ENCODE measurements around the gene GALK1. TPM values are rescaled to one million over a fixed set of nuclear protein-coding genes. Genes with fewer than 3 reads are reported as not detected.

Gene GALK1
- total RNA-seq, 2 donors from 2014 or later, result 43.4 to 51.4 TPM

- Mint-ChIP-seq H3K4me3 (peak overlapping the region; percentile 76), H3K36me3 (ENCODE audit: low read depth) (no peaks in the 10 kb centered on the region), H3K4me1 (peaks cover 5% of the 10 kb centered on the region), H3K27me3 (no peaks in the 10 kb centered on the region), H3K9me3 (no peaks in the 10 kb centered on the region), H3K27ac (peak overlapping the region; percentile 37)
- peak; percentile 67 for ATAC-seq (replicated peaks)
Measured at GRCh38 chr17:75752802-75753513, 12.0 kb downstream of the GALK1 start.

- Mint-ChIP-seq H3K36me3 (ENCODE audit: low read depth) (no peaks in the 10 kb centered on the region), H3K9me3 (no peaks in the 10 kb centered on the region), H3K4me3 (no peak overlapping the region), H3K4me1 (peaks cover 10% of the 10 kb centered on the region), H3K27me3 (peaks cover 3% of the 10 kb centered on the region), H3K27ac (no peak overlapping the region)
- no peak for ATAC-seq (replicated peaks)
Measured at GRCh38 chr17:75752405-75752709, 12.6 kb downstream of the GALK1 start.

- Mint-ChIP-seq H3K9me3 (no peaks in the 10 kb centered on the region), H3K4me3 (no peak overlapping the region), H3K27me3 (peaks cover 3% of the 10 kb centered on the region), H3K4me1 (peaks cover 10% of the 10 kb centered on the region), H3K27ac (no peak overlapping the region), H3K36me3 (ENCODE audit: low read depth) (no peaks in the 10 kb centered on the region)
- no peak for ATAC-seq (replicated peaks)
Measured at GRCh38 chr17:75751676-75752404, 13.2 kb downstream of the GALK1 start.

GRCh38 chr17:75750661-75751423 is 14.2 kb downstream of the GALK1 start:
- H3K36me3 Mint-ChIP-seq (ENCODE audit: low read depth), result no peaks in the 10 kb centered on the region
- H3K27ac Mint-ChIP-seq, result no peak overlapping the region
- no peak overlapping the region for H3K4me3 Mint-ChIP-seq
- no peaks in the 10 kb centered on the region for H3K9me3 Mint-ChIP-seq
- no peak for ATAC-seq (replicated peaks)
- H3K27me3 Mint-ChIP-seq, result peaks cover 3% of the 10 kb centered on the region
- H3K4me1 Mint-ChIP-seq, result peaks cover 10% of the 10 kb centered on the region

- Mint-ChIP-seq H3K4me3 (no peak overlapping the region), H3K27ac (no peak overlapping the region), H3K27me3 (peaks cover 3% of the 10 kb centered on the region), H3K36me3 (ENCODE audit: low read depth) (no peaks in the 10 kb centered on the region), H3K4me1 (peaks cover 7% of the 10 kb centered on the region), H3K9me3 (no peaks in the 10 kb centered on the region)
- peak; percentile 69 for ATAC-seq (replicated peaks)
Measured at GRCh38 chr17:75749545-75750389, 15.2 kb downstream of the GALK1 start.

GRCh38 chr17:75748706-75749105 is 16.3 kb downstream of the GALK1 start:
- H3K27ac Mint-ChIP-seq, result no peak overlapping the region
- no peak for ATAC-seq (replicated peaks)
- H3K4me3 Mint-ChIP-seq, result no peak overlapping the region
- H3K9me3 Mint-ChIP-seq, result no peaks in the 10 kb centered on the region
- peaks cover 3% of the 10 kb centered on the region for H3K27me3 Mint-ChIP-seq
- peaks cover 4% of the 10 kb centered on the region for H3K4me1 Mint-ChIP-seq
- H3K36me3 Mint-ChIP-seq (ENCODE audit: low read depth), result no peaks in the 10 kb centered on the region

GRCh38 chr17:75743625-75744206 is 21.3 kb downstream of the GALK1 start:
- Mint-ChIP-seq H3K36me3 (ENCODE audit: low read depth) (no peaks in the 10 kb centered on the region), H3K4me1 (peaks cover 4% of the 10 kb centered on the region), H3K4me3 (no peak overlapping the region), H3K27me3 (peaks cover 3% of the 10 kb centered on the region), H3K9me3 (no peaks in the 10 kb centered on the region), H3K27ac (no peak overlapping the region)
- no peak for ATAC-seq (replicated peaks)

GRCh38 chr17:75742337-75742736 is 22.7 kb downstream of the GALK1 start:
- ATAC-seq (replicated peaks), result no peak
- no peak overlapping the region for H3K27ac Mint-ChIP-seq
- H3K27me3 Mint-ChIP-seq, result peaks cover 3% of the 10 kb centered on the region
- H3K4me3 Mint-ChIP-seq, result no peak overlapping the region
- no peaks in the 10 kb centered on the region for H3K36me3 Mint-ChIP-seq (ENCODE audit: low read depth)
- H3K4me1 Mint-ChIP-seq, result no peaks in the 10 kb centered on the region
- H3K9me3 Mint-ChIP-seq, result no peaks in the 10 kb centered on the region

GRCh38 chr17:75740631-75741077 is 24.3 kb downstream of the GALK1 start:
- H3K4me1 Mint-ChIP-seq, result no peaks in the 10 kb centered on the region
- no peak for ATAC-seq (replicated peaks)
- H3K27me3 Mint-ChIP-seq, result peaks cover 3% of the 10 kb centered on the region
- no peaks in the 10 kb centered on the region for H3K36me3 Mint-ChIP-seq (ENCODE audit: low read depth)
- H3K27ac Mint-ChIP-seq, result no peak overlapping the region
- H3K4me3 Mint-ChIP-seq, result no peak overlapping the region
- no peaks in the 10 kb centered on the region for H3K9me3 Mint-ChIP-seq

- no peaks in the 10 kb centered on the region for H3K4me1 Mint-ChIP-seq
- no peaks in the 10 kb centered on the region for H3K36me3 Mint-ChIP-seq (ENCODE audit: low read depth)
- no peak overlapping the region for H3K27ac Mint-ChIP-seq
- no peak for ATAC-seq (replicated peaks)
- H3K27me3 Mint-ChIP-seq, result peaks cover 3% of the 10 kb centered on the region
- no peak overlapping the region for H3K4me3 Mint-ChIP-seq
- no peaks in the 10 kb centered on the region for H3K9me3 Mint-ChIP-seq
Measured at GRCh38 chr17:75740215-75740614, 24.8 kb downstream of the GALK1 start.

GRCh38 chr17:75739801-75740200 is 25.2 kb downstream of the GALK1 start:
- peaks cover under 1% of the 10 kb centered on the region for H3K4me1 Mint-ChIP-seq
- H3K4me3 Mint-ChIP-seq, result no peak overlapping the region
- H3K36me3 Mint-ChIP-seq (ENCODE audit: low read depth), result no peaks in the 10 kb centered on the region
- no peak overlapping the region for H3K27ac Mint-ChIP-seq
- no peaks in the 10 kb centered on the region for H3K9me3 Mint-ChIP-seq
- ATAC-seq (replicated peaks), result no peak
- H3K27me3 Mint-ChIP-seq, result peaks cover 3% of the 10 kb centered on the region

- no peak for ATAC-seq (replicated peaks)
- H3K9me3 Mint-ChIP-seq, result no peaks in the 10 kb centered on the region
- H3K36me3 Mint-ChIP-seq (ENCODE audit: low read depth), result no peaks in the 10 kb centered on the region
- H3K27me3 Mint-ChIP-seq, result peaks cover 3% of the 10 kb centered on the region
- H3K4me1 Mint-ChIP-seq, result peaks cover 4% of the 10 kb centered on the region
- no peak overlapping the region for H3K27ac Mint-ChIP-seq
- H3K4me3 Mint-ChIP-seq, result no peak overlapping the region
Measured at GRCh38 chr17:75739174-75739573, 25.8 kb downstream of the GALK1 start.

GRCh38 chr17:75738218-75738802 is 26.7 kb downstream of the GALK1 start:
- no peaks in the 10 kb centered on the region for H3K36me3 Mint-ChIP-seq (ENCODE audit: low read depth)
- no peaks in the 10 kb centered on the region for H3K9me3 Mint-ChIP-seq
- H3K27ac Mint-ChIP-seq, result peak overlapping the region; percentile 38
- peak; percentile 68 for ATAC-seq (replicated peaks)
- peaks cover 3% of the 10 kb centered on the region for H3K27me3 Mint-ChIP-seq
- no peak overlapping the region for H3K4me3 Mint-ChIP-seq
- peaks cover 4% of the 10 kb centered on the region for H3K4me1 Mint-ChIP-seq
